ENCODE measurements around the gene IFIT2. TPM values are rescaled to one million over a fixed set of nuclear protein-coding genes. Genes with fewer than 3 reads are reported as not detected.

The IFIT2 gene
- total RNA-seq, 1 experiment from 2014 or later, result 31.6 TPM

GRCh38 chr10:89304446-89304845, 2.6 kb downstream of the IFIT2 start:
- H3K4me1 ChIP-seq (ENCODE audit: control insufficient read depth, insufficient read depth, low read length), result peaks cover 19% of the 10 kb centered on the region
- peak overlapping the region; percentile 90 for H3K27ac ChIP-seq (ENCODE audit: low read length)
- BruUV-seq (replicated peaks), result no TSS peak
- DNase-seq (ENCODE audit: low read depth, low spot score) (no peak), ATAC-seq (no peak)
- POLR2A ChIA-PET, result no interaction called here
- TF ChIP-seq CTCF (IDR thresholded peaks at IDR 0.05) (no peak), SIN3A (IDR thresholded peaks at IDR 0.05; ENCODE audit: borderline replicate concordance, insufficient read depth, low read depth, low read length) (no peak), REST (IDR thresholded peaks at IDR 0.05; ENCODE audit: insufficient read depth in 1 of 2, low read depth in 2 of 2, low read length in 1 of 2) (no peak), POLR2AphosphoS5 (IDR thresholded peaks at IDR 0.05; ENCODE audit: low read depth, low read length) (no peak), TCF7L2 (IDR thresholded peaks at IDR 0.05; ENCODE audit: low read depth, low read length) (no peak)
- CTCF ChIA-PET, result interaction anchor here (1.5 kb wide), 1 partner anchor 65 kb away, joined by 6 read pairs; no protein-coding TSS in a partner anchor
- H3K9me3 ChIP-seq (ENCODE audit: control insufficient read depth, insufficient read depth, low read depth, low read length), result no peaks in the 10 kb centered on the region
- H3K36me3 ChIP-seq (ENCODE audit: control insufficient read depth, insufficient read depth, low read length), result no peaks in the 10 kb centered on the region
- in situ Hi-C loops (cut with HindIII; ENCODE audit: low pct_unique_long_range_greater_than_20kb, low sequenced_read_pairs) (no loop called here), intact Hi-C loops (cut with micrococcal nuclease; ENCODE audit: unreplicated experiment) (no loop called here)
- no peaks in the 10 kb centered on the region for H3K27me3 ChIP-seq (ENCODE audit: control insufficient read depth, insufficient read depth, low read length)
- H3K4me3 ChIP-seq (ENCODE audit: low read depth in 2 of 2, low read length in 2 of 2), result peak overlapping the region; percentile 50 to 63; a peak in 3 of 4 replicates

- ATAC-seq, result no peak
- H3K27ac ChIP-seq (ENCODE audit: low read length), result peak overlapping the region; percentile 90; the same call in 1 of the 2 replicates
- no peaks in the 10 kb centered on the region for H3K36me3 ChIP-seq (ENCODE audit: control insufficient read depth, insufficient read depth, low read length)
- H3K9me3 ChIP-seq (ENCODE audit: control insufficient read depth, insufficient read depth, low read depth, low read length), result no peaks in the 10 kb centered on the region
- no peak overlapping the region for H3K4me3 ChIP-seq (ENCODE audit: low read depth in 2 of 2, low read length in 2 of 2)
- POLR2A ChIA-PET, result no interaction called here
- no TSS peak for BruUV-seq (replicated peaks)
- peaks cover 19% of the 10 kb centered on the region for H3K4me1 ChIP-seq (ENCODE audit: control insufficient read depth, insufficient read depth, low read length)
- TF ChIP-seq REST (IDR thresholded peaks at IDR 0.05; ENCODE audit: insufficient read depth in 1 of 2, low read depth in 2 of 2, low read length in 1 of 2), result no peak
- TF ChIP-seq TCF7L2 (IDR thresholded peaks at IDR 0.05; ENCODE audit: low read depth, low read length), result no peak
- no peak for TF ChIP-seq SIN3A (IDR thresholded peaks at IDR 0.05; ENCODE audit: borderline replicate concordance, insufficient read depth, low read depth, low read length)
- TF ChIP-seq POLR2AphosphoS5 (IDR thresholded peaks at IDR 0.05; ENCODE audit: low read depth, low read length), result no peak
- no peak for TF ChIP-seq CTCF (IDR thresholded peaks at IDR 0.05)
- CTCF ChIA-PET, result no interaction called here
- no peak for DNase-seq (ENCODE audit: low read depth, low spot score)
- intact Hi-C loops (cut with micrococcal nuclease; ENCODE audit: unreplicated experiment), result no loop called here
- in situ Hi-C loops (cut with HindIII; ENCODE audit: low pct_unique_long_range_greater_than_20kb, low sequenced_read_pairs), result no loop called here
- no peaks in the 10 kb centered on the region for H3K27me3 ChIP-seq (ENCODE audit: control insufficient read depth, insufficient read depth, low read length)
These were observed 3.1 kb downstream of the IFIT2 start for GRCh38 chr10:89304925-89305324.
